Measurements from ENCODE around the gene RIMS4. TPM values are rescaled to one million over a fixed set of nuclear protein-coding genes. Genes with fewer than 3 reads are reported as not detected.

The RIMS4 gene
- total RNA-seq, 2 donors from 2014 or later = 0.47 to 1.5 TPM

- Histone ChIP-seq H3K4me1 (peaks cover 0 to 37% of the 10 kb centered on the region in 2 donors), H3K27me3 (no peaks in the 10 kb centered on the region), H3K9me3 (no peaks in the 10 kb centered on the region), H3K4me3 (no peak overlapping the region), H3K36me3 (no peaks in the 10 kb centered on the region), H3K27ac (peak overlapping the region; percentile 62 to 82)
- no peak for TF ChIP-seq CTCF (IDR thresholded peaks at IDR 0.05)
- peak; percentile 82 for DNase-seq (ENCODE audit: low spot score)
These were observed 81.4 kb downstream of the RIMS4 start for GRCh38 chr20:44728801-44729443.

GRCh38 chr20:44727651-44728050 lies 82.7 kb downstream of the RIMS4 start:
- no peaks in the 10 kb centered on the region for H3K9me3 ChIP-seq
- no peak for TF ChIP-seq CTCF (IDR thresholded peaks at IDR 0.05)
- H3K4me1 ChIP-seq = peaks cover 0 to 32% of the 10 kb centered on the region in 2 donors
- DNase-seq (ENCODE audit: low spot score) = no peak
- no peaks in the 10 kb centered on the region for H3K27me3 ChIP-seq
- peak overlapping the region in 1 of 2 donors; percentile 82 for H3K27ac ChIP-seq
- H3K36me3 ChIP-seq = no peaks in the 10 kb centered on the region
- H3K4me3 ChIP-seq = no peak overlapping the region

- no peak for TF ChIP-seq CTCF (IDR thresholded peaks at IDR 0.05)
- Histone ChIP-seq H3K36me3 (no peaks in the 10 kb centered on the region), H3K27me3 (no peaks in the 10 kb centered on the region), H3K9me3 (no peaks in the 10 kb centered on the region), H3K4me3 (no peak overlapping the region), H3K27ac (no peak overlapping the region), H3K4me1 (peaks cover 0 to 28% of the 10 kb centered on the region in 2 donors)
- DNase-seq (ENCODE audit: low spot score) = no peak
These were observed 83.3 kb downstream of the RIMS4 start for GRCh38 chr20:44727039-44727438.

- H3K27ac ChIP-seq = no peak overlapping the region
- H3K27me3 ChIP-seq = no peaks in the 10 kb centered on the region
- H3K36me3 ChIP-seq = no peaks in the 10 kb centered on the region
- peaks cover 0 to 30% of the 10 kb centered on the region in 2 donors for H3K4me1 ChIP-seq
- TF ChIP-seq CTCF (IDR thresholded peaks at IDR 0.05) = no peak
- no peaks in the 10 kb centered on the region for H3K9me3 ChIP-seq
- DNase-seq (ENCODE audit: low spot score) = no peak
- H3K4me3 ChIP-seq = no peak overlapping the region
These were observed 84.5 kb downstream of the RIMS4 start for GRCh38 chr20:44725837-44726236.

- no peak for TF ChIP-seq CTCF (IDR thresholded peaks at IDR 0.05)
- Histone ChIP-seq H3K36me3 (no peaks in the 10 kb centered on the region), H3K27me3 (no peaks in the 10 kb centered on the region), H3K4me3 (no peak overlapping the region), H3K27ac (no peak overlapping the region), H3K9me3 (no peaks in the 10 kb centered on the region), H3K4me1 (peaks cover 0 to 38% of the 10 kb centered on the region in 2 donors)
- DNase-seq (ENCODE audit: low spot score) = no peak
These were observed 85.8 kb downstream of the RIMS4 start for GRCh38 chr20:44724423-44725091.

Data from right atrium auricular region (tissue), 2 donors.